NCI-H1048 (cell line): Measurements from ENCODE around the gene RAP2B.
"Not testable (repeated sequence)": the region's sequence is repeated elsewhere in the genome, so short reads cannot be mapped to it uniquely, and the experiment has no call there.

ENCODE experiments used
- DNase-seq: peaks from one replicate; lab custom pipeline; 2025; lab: John Stamatoyannopoulos, UW

The RAP2B gene

DNA sequence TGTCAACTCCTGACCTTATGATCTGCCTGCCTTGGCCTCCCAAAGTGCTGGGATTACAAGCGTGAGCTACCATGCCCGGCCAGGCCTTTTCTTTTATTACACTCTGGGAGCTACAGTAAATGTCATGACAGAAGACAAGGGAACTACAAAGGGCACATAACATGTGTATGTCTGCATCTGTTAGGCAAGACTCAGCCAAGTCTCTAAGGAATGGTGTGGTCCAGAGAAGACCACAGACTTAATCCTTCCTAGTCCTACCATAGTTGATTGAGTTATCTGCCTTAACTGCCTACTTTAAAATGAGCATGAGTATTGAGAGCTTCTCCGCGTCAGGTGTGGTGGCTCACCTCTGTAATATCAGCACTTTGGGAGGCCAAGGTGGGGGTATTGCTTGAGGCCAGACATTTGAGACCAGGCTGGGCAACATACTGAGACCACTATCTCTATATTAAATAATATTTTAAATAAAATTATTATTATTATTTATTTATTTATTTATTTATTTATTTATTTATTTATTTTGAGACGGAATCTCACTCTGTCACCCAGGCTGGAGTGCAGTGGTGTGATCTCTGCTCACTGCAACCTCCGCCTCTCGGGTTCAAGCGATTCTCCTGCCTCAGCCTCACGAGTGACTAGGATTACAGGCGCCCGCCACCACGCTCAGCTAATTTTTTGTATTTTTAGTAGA lies 31.9 kb downstream of the RAP2B start:
- DNase-seq, result not testable (repeated sequence)

- no peak for DNase-seq
Measured at GRCh38 chr3:153195349-153195879, 33.4 kb downstream of the RAP2B start.

GRCh38 chr3:153209596-153209995 lies 47.6 kb downstream of the RAP2B start:
- DNase-seq, result no peak

- no peak for DNase-seq
Measured at GRCh38 chr3:153210146-153210545, 48.1 kb downstream of the RAP2B start.

GRCh38 chr3:153210660-153211059 lies 48.6 kb downstream of the RAP2B start:
- no peak for DNase-seq

GRCh38 chr3:153215497-153215896 lies 53.5 kb downstream of the RAP2B start:
- no peak for DNase-seq

GRCh38 chr3:153215966-153216365 lies 53.9 kb downstream of the RAP2B start:
- DNase-seq, result no peak

GRCh38 chr3:153216928-153217327 lies 54.9 kb downstream of the RAP2B start:
- DNase-seq, result no peak

GRCh38 chr3:153219146-153219545 lies 57.1 kb downstream of the RAP2B start:
- no peak for DNase-seq
